ENCODE measurements around the gene SKAP2. TPM values are rescaled to one million over a fixed set of nuclear protein-coding genes. Genes with fewer than 3 reads are reported as not detected.

The SKAP2 gene
- total and polyA plus RNA-seq, 2 experiments from 2014 or later: 2.5 to 4.4 TPM

- H4K20me1 ChIP-seq (replicated peaks; ENCODE audit: insufficient read depth): no peaks in the 10 kb centered on the region
- H3F3A ChIP-seq (replicated peaks; ENCODE audit: low read depth): no peaks in the 10 kb centered on the region
- Mint-ChIP-seq H3K27ac (no peak overlapping the region), H3K27me3 (ENCODE audit: insufficient read depth, low read depth, poor library complexity) (peaks cover 10% of the 10 kb centered on the region), H3K4me3 (no peak overlapping the region), H3K36me3 (ENCODE audit: low read depth) (no peaks in the 10 kb centered on the region), H3K9me3 (no peaks in the 10 kb centered on the region), H3K4me1 (0 out of 3 replicates have a peak, but pooled peaks cover 2% of the 10 kb centered on the region)
- DNase-seq (ENCODE audit: low spot score) (no peak), ATAC-seq (no peak; the same call in 2 of the 3 replicates)
- no peak overlapping the region for H3K4me3 ChIP-seq
- no peaks in the 10 kb centered on the region for H3K9me2 ChIP-seq (ENCODE audit: insufficient read depth)
- no peaks in the 10 kb centered on the region for H3K36me3 ChIP-seq (ENCODE audit: insufficient read depth)
- no peak overlapping the region for H2AFZ ChIP-seq
- no peaks in the 10 kb centered on the region for H3K79me2 ChIP-seq (replicated peaks; ENCODE audit: insufficient read depth)
- no peaks in the 10 kb centered on the region for H3K4me1 ChIP-seq (ENCODE audit: insufficient read depth)
- H3K27me3 ChIP-seq (ENCODE audit: insufficient read depth): no peaks in the 10 kb centered on the region
- no peak overlapping the region for H3K27ac ChIP-seq (ENCODE audit: low read depth)
- no peak overlapping the region for H3K4me2 ChIP-seq
- TF ChIP-seq ZNF331 (CRISPR knock-in tag; IDR thresholded peaks at IDR 0.05; ENCODE audit: low read depth) (no peak), ETS1 (IDR thresholded peaks at IDR 0.05) (no peak), EZH2phosphoT487 (IDR thresholded peaks at IDR 0.05; ENCODE audit: unreplicated experiment) (no peak), ZNF114 (CRISPR knock-in tag; IDR thresholded peaks at IDR 0.05) (no peak), POLR2AphosphoS5 (IDR thresholded peaks at IDR 0.05; ENCODE audit: low read depth) (no peak), JUNB (IDR thresholded peaks at IDR 0.05; ENCODE audit: unreplicated experiment) (no peak), CTCF (conservative IDR thresholded peaks at IDR 0.05; ENCODE audit: low read depth in 2 of 2) (no peak), NANOG (IDR thresholded peaks at IDR 0.05; ENCODE audit: borderline replicate concordance) (no peak)
Measured at GRCh38 chr7:26627891-26628341, 236.5 kb downstream of the SKAP2 start.

- DNase-seq (ENCODE audit: low spot score): no peak
- no peaks in the 10 kb centered on the region for H3K36me3 ChIP-seq (ENCODE audit: insufficient read depth)
- no peak overlapping the region for H3K4me3 ChIP-seq
- H3F3A ChIP-seq (replicated peaks; ENCODE audit: low read depth): no peaks in the 10 kb centered on the region
- no peak overlapping the region for H3K4me2 ChIP-seq
- H3K9me3 Mint-ChIP-seq: no peaks in the 10 kb centered on the region
- H3K79me2 ChIP-seq (replicated peaks; ENCODE audit: insufficient read depth): no peaks in the 10 kb centered on the region
- no peak for ATAC-seq
- H3K27me3 ChIP-seq (ENCODE audit: insufficient read depth): no peaks in the 10 kb centered on the region
- 0 out of 3 replicates have a peak, but pooled peaks cover 2% of the 10 kb centered on the region for H3K4me1 Mint-ChIP-seq
- H3K27ac Mint-ChIP-seq: no peak overlapping the region
- H4K20me1 ChIP-seq (replicated peaks; ENCODE audit: insufficient read depth): no peaks in the 10 kb centered on the region
- H2AFZ ChIP-seq: no peak overlapping the region
- H3K27me3 Mint-ChIP-seq (ENCODE audit: insufficient read depth, low read depth, poor library complexity): peaks cover 10% of the 10 kb centered on the region
- no peak overlapping the region for H3K4me3 Mint-ChIP-seq
- no peak overlapping the region for H3K27ac ChIP-seq (ENCODE audit: low read depth)
- H3K36me3 Mint-ChIP-seq (ENCODE audit: low read depth): no peaks in the 10 kb centered on the region
- no peaks in the 10 kb centered on the region for H3K9me2 ChIP-seq (ENCODE audit: insufficient read depth)
- H3K4me1 ChIP-seq (ENCODE audit: insufficient read depth): no peaks in the 10 kb centered on the region
- TF ChIP-seq ZNF114 (CRISPR knock-in tag; IDR thresholded peaks at IDR 0.05) (no peak), ETS1 (IDR thresholded peaks at IDR 0.05) (no peak), CREB1 (CRISPR knock-in tag; IDR thresholded peaks at IDR 0.05; ENCODE audit: low read depth) (no peak), EZH2phosphoT487 (IDR thresholded peaks at IDR 0.05; ENCODE audit: unreplicated experiment) (no peak), NANOG (IDR thresholded peaks at IDR 0.05; ENCODE audit: borderline replicate concordance) (no peak), CTCF (conservative IDR thresholded peaks at IDR 0.05; ENCODE audit: low read depth in 2 of 2) (no peak), STAT1 (IDR thresholded peaks at IDR 0.05; ENCODE audit: unreplicated experiment) (no peak), ZNF331 (CRISPR knock-in tag; IDR thresholded peaks at IDR 0.05; ENCODE audit: low read depth) (no peak), POLR2AphosphoS5 (IDR thresholded peaks at IDR 0.05; ENCODE audit: low read depth) (no peak), EZH2 (IDR thresholded peaks at IDR 0.05; ENCODE audit: low read depth, unreplicated experiment) (no peak), REST (IDR thresholded peaks at IDR 0.05; ENCODE audit: unreplicated experiment) (no peak), JUNB (IDR thresholded peaks at IDR 0.05; ENCODE audit: unreplicated experiment) (no peak)
Measured at GRCh38 chr7:26627221-26627620, 237.2 kb downstream of the SKAP2 start.

Data from GM23338 (cell line).